ENCODE measurements around the gene WDR43.

WDR43 gene

GRCh38 chr2:28909655-28910353 lies 15.3 kb downstream of the WDR43 start:
- DNase-seq = no peak

- DNase-seq = no peak
These were observed 21.5 kb downstream of the WDR43 start for GRCh38 chr2:28915939-28916338.

- no peak for DNase-seq
These were observed 32.4 kb downstream of the WDR43 start for GRCh38 chr2:28926847-28927246.

- no peak for DNase-seq
These were observed 33.0 kb downstream of the WDR43 start for GRCh38 chr2:28927469-28927868.

GRCh38 chr2:28927878-28928277 lies 33.4 kb downstream of the WDR43 start:
- DNase-seq = no peak

GRCh38 chr2:28929581-28929980 lies 35.1 kb downstream of the WDR43 start:
- DNase-seq = no peak

- no peak for DNase-seq
These were observed 35.7 kb downstream of the WDR43 start for GRCh38 chr2:28930205-28930604.

GRCh38 chr2:28934769-28935168 lies 40.3 kb downstream of the WDR43 start:
- no peak for DNase-seq

- DNase-seq = no peak
These were observed 46.5 kb downstream of the WDR43 start for GRCh38 chr2:28941008-28941407.

- DNase-seq = no peak
These were observed 50.2 kb downstream of the WDR43 start for GRCh38 chr2:28944535-28945248.

- DNase-seq = no peak
These were observed 53.7 kb downstream of the WDR43 start for GRCh38 chr2:28948160-28948559.

- no peak for DNase-seq
These were observed 54.7 kb downstream of the WDR43 start for GRCh38 chr2:28949190-28949589.

GRCh38 chr2:28949617-28950305 lies 55.3 kb downstream of the WDR43 start:
- no peak for DNase-seq

GRCh38 chr2:28950941-28951630 lies 56.6 kb downstream of the WDR43 start:
- DNase-seq = no peak

GRCh38 chr2:28951910-28952835 lies 57.7 kb downstream of the WDR43 start:
- no peak for DNase-seq

- DNase-seq = no peak
These were observed 58.4 kb downstream of the WDR43 start for GRCh38 chr2:28952836-28953211.

- no peak for DNase-seq
These were observed 61.0 kb downstream of the WDR43 start for GRCh38 chr2:28955467-28955866.

- peak; percentile 15 for DNase-seq
These were observed 62.0 kb downstream of the WDR43 start for GRCh38 chr2:28956415-28956826.

- DNase-seq = no peak
These were observed 62.4 kb downstream of the WDR43 start for GRCh38 chr2:28956890-28957289.

- DNase-seq = peak; percentile 74
These were observed 64.2 kb downstream of the WDR43 start for GRCh38 chr2:28958689-28959088.

- no peak for DNase-seq
These were observed 65.9 kb downstream of the WDR43 start for GRCh38 chr2:28960401-28960800.

GRCh38 chr2:28962505-28962904 lies 68.0 kb downstream of the WDR43 start:
- DNase-seq = no peak

Measured in CD4-positive, alpha-beta T cell treated with Interleukin-21 for 1 hour (primary cell).